Stimulated activated CD8-positive, alpha-beta memory T cell treated with anti-CD3 and anti-CD28 coated beads, Interleukin-4, amount 100 ng/mL, for 1 hour (primary cell): ENCODE results near the gene NOTCH3.

Source experiments
- DNase-seq, 2 donors: peaks; one replicate each; pipeline ENCODE4 v3.0.0-alpha.2; 2020; ENCODE audit warnings: low read depth in 2 of 2, low spot score in 1 of 2

The NOTCH3 gene

GRCh38 chr19:15124572-15125231 lies 76.1 kb downstream of the NOTCH3 start:
- no peak for DNase-seq

- no peak for DNase-seq
Measured at GRCh38 chr19:15123900-15124299, 76.9 kb downstream of the NOTCH3 start.

- DNase-seq: no peak
Measured at GRCh38 chr19:15123031-15123890, 77.5 kb downstream of the NOTCH3 start.

GRCh38 chr19:15122331-15123030 lies 78.3 kb downstream of the NOTCH3 start:
- DNase-seq: no peak

- DNase-seq: no peak
Measured at GRCh38 chr19:15120135-15121026, 80.4 kb downstream of the NOTCH3 start.

GRCh38 chr19:15118789-15119494 lies 81.9 kb downstream of the NOTCH3 start:
- DNase-seq: no peak

- no peak for DNase-seq
Measured at GRCh38 chr19:15118248-15118647, 82.5 kb downstream of the NOTCH3 start.

GRCh38 chr19:15116856-15117255 lies 83.9 kb downstream of the NOTCH3 start:
- DNase-seq: no peak

GRCh38 chr19:15115762-15116615 lies 84.8 kb downstream of the NOTCH3 start:
- DNase-seq: no peak

- DNase-seq: no peak
Measured at GRCh38 chr19:15115080-15115479, 85.7 kb downstream of the NOTCH3 start.

- DNase-seq: no peak
Measured at GRCh38 chr19:15114153-15114540, 86.6 kb downstream of the NOTCH3 start.

- DNase-seq: no peak
Measured at GRCh38 chr19:15113245-15114152, 87.3 kb downstream of the NOTCH3 start.

- DNase-seq: no peak
Measured at GRCh38 chr19:15112385-15112784, 88.4 kb downstream of the NOTCH3 start.

- DNase-seq: no peak
Measured at GRCh38 chr19:15111758-15112157, 89.0 kb downstream of the NOTCH3 start.

- DNase-seq: no peak
Measured at GRCh38 chr19:15110418-15110815, 90.4 kb downstream of the NOTCH3 start.

- DNase-seq: no peak
Measured at GRCh38 chr19:15109768-15110417, 90.9 kb downstream of the NOTCH3 start.
